ENCODE results near the gene ZNF497.

- no peak for TF ChIP-seq CTCF (IDR thresholded peaks at IDR 0.05)
- no peak for TF ChIP-seq POLR2A (IDR thresholded peaks at IDR 0.05)
Measured at GRCh38 chr19:58305932-58306323, 56.6 kb downstream of the ZNF497 start.

All from thyroid gland (tissue), 4 donors.